WTC11 (cell line): Measurements from ENCODE around the gene PTCHD4. TPM values are rescaled to one million over a fixed set of nuclear protein-coding genes. Genes with fewer than 3 reads are reported as not detected.

ENCODE experiments used
- ATAC-seq: fragments of 200-7000 bp; cut with Tn5 transposase; 2 replicates; pipeline ENCODE4 v1.10.0; 2021; ENCODE audit warnings: mild to moderate bottlenecking, moderate library complexity
- CTCF ChIA-PET: fragments of 300-600 bp; sonication (Branson Sonifier 250); formaldehyde crosslinking; loops from one replicate; lab custom pipeline; 2021; ENCODE audit warnings: antibody characterized with exemption; lab: Charles Lee
- POLR2A ChIA-PET: fragments of 350-600 bp; sonication (Branson Sonifier 250); formaldehyde crosslinking; loops from one replicate; lab custom pipeline; 2021; ENCODE audit warnings: antibody characterized with exemption; lab: Charles Lee
- DNase-seq: peaks from one replicate; pipeline ENCODE4 v3.0.0; 2021; ENCODE audit warnings: low spot score
- H3K27ac Mint-ChIP-seq: 2 replicates; pipeline ENCODE4 v1.8.0; 2021; ENCODE audit warnings: mixed read lengths
- H3K27me3 Mint-ChIP-seq: 2 replicates; pipeline ENCODE4 v1.8.0; 2021; ENCODE audit warnings: low read depth, mild to moderate bottlenecking, moderate library complexity, mixed read lengths
- H3K36me3 Mint-ChIP-seq: 2 replicates; pipeline ENCODE4 v1.8.0; 2021; ENCODE audit warnings: mixed read lengths
- H3K4me1 Mint-ChIP-seq: 2 replicates; pipeline ENCODE4 v1.8.0; 2022; ENCODE audit warnings: mixed read lengths
- H3K4me3 Mint-ChIP-seq: 2 replicates; pipeline ENCODE4 v1.8.0; 2021; ENCODE audit warnings: mild to moderate bottlenecking, moderate library complexity, mixed read lengths
- H3K9me3 Mint-ChIP-seq: 2 replicates; pipeline ENCODE4 v1.8.0; 2021; ENCODE audit warnings: mixed read lengths
- CBFB ChIP-seq: sonication (generic); formaldehyde crosslinking; IDR thresholded peaks from 2 replicates; pipeline ENCODE4 v1.8.1; 2022; ENCODE audit warnings: mild to moderate bottlenecking, low read depth, missing genetic modification reagents
- CTCF ChIP-seq: fragments of 200-600 bp; IDR thresholded peaks from 2 replicates; pipeline ENCODE4 v1.8.0; 2022; ENCODE audit warnings: antibody characterized with exemption
- ELF4 ChIP-seq: sonication (generic); formaldehyde crosslinking; IDR thresholded peaks from 2 replicates; pipeline ENCODE4 v1.8.1; 2022; ENCODE audit warnings: low read depth, mild to moderate bottlenecking, moderate library complexity, missing genetic modification reagents
- FOXK1 ChIP-seq: sonication (generic); formaldehyde crosslinking; IDR thresholded peaks from 2 replicates; pipeline ENCODE4 v1.8.0; 2022; ENCODE audit warnings: mild to moderate bottlenecking, moderate library complexity, missing genetic modification reagents
- HMGXB4 ChIP-seq: sonication (generic); formaldehyde crosslinking; IDR thresholded peaks from 2 replicates; pipeline ENCODE4 v1.8.1; 2023; ENCODE audit warnings: mild to moderate bottlenecking, moderate library complexity, missing genetic modification reagents
- NFATC4 ChIP-seq: fragments of 250-450 bp; sonication (Bioruptor Pico); IDR thresholded peaks from 2 replicates; pipeline ENCODE4 v1.9.0; 2021; ENCODE audit warnings: mild to moderate bottlenecking
- NR3C1 ChIP-seq: sonication (generic); formaldehyde crosslinking; conservative IDR thresholded peaks from 2 replicates; pipeline ENCODE4 v1.8.1; 2023; ENCODE audit warnings: low read depth, mild to moderate bottlenecking, missing genetic modification reagents
- OVOL2 ChIP-seq: fragments of 250-450 bp; sonication (Bioruptor Pico); IDR thresholded peaks from 2 replicates; pipeline ENCODE4 v1.9.0; 2021; ENCODE audit warnings: mild to moderate bottlenecking, borderline replicate concordance
- TP53 ChIP-seq: sonication (generic); formaldehyde crosslinking; IDR thresholded peaks from 2 replicates; pipeline ENCODE4 v1.8.1; 2023; ENCODE audit warnings: mild to moderate bottlenecking, missing genetic modification reagents
- ZNF263 ChIP-seq: sonication (generic); formaldehyde crosslinking; IDR thresholded peaks from 2 replicates; pipeline ENCODE4 v1.8.1; 2022; ENCODE audit warnings: low read depth, mild to moderate bottlenecking, moderate library complexity, missing genetic modification reagents
- total RNA-seq: library from RNA; stranded (reverse); gene quantifications from 3 replicates; pipeline ENCODE4 v1.2.3, GENCODE V29; 2021
- TF ChIP-seq, protein P1 (sequence below): sonication (generic); formaldehyde crosslinking; IDR thresholded peaks from 2 replicates; pipeline ENCODE4 v1.8.1; 2023; ENCODE audit warnings: mild to moderate bottlenecking, missing genetic modification reagents
- TF ChIP-seq, protein P2 (sequence below): sonication (generic); formaldehyde crosslinking; IDR thresholded peaks from 2 replicates; pipeline ENCODE4 v1.8.1; 2022; ENCODE audit warnings: missing genetic modification reagents, borderline replicate concordance
- TF ChIP-seq, protein P3 (sequence below): sonication (generic); formaldehyde crosslinking; IDR thresholded peaks from 2 replicates; pipeline ENCODE4 v1.8.1; 2022; ENCODE audit warnings: mild to moderate bottlenecking, missing genetic modification reagents, moderate library complexity, borderline replicate concordance
- TF ChIP-seq, protein P4 (sequence below): sonication (generic); formaldehyde crosslinking; IDR thresholded peaks from 2 replicates; pipeline ENCODE4 v1.8.0; 2022; ENCODE audit warnings: missing genetic modification reagents

PTCHD4 gene
- total RNA-seq, 1 experiment from 2014 or later: 1.6 TPM

DNA sequence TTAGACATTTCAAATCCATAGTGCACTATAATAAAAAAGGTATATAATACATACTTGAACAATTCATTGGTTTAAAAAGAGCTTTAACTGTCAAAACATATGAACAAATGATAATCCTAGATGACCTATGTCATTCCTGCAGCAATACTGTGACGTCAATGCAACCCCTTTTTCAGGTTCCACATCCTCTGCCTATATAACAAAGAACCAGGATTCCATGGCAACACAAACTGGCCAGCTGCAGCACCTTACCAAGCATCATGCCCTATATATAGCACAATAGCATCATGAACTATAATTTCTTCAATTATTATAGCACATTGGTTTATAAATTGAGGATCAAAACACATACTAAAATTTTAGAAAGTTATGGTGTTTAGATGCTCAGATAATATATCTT is 578 bp upstream of the PTCHD4 start:
- POLR2A ChIA-PET: no interaction called here
- H3K27me3 Mint-ChIP-seq: no peaks in the 10 kb centered on the region; the same call in 1 of the 2 replicates
- CTCF ChIA-PET: no interaction called here
- ATAC-seq: no peak
- H3K27ac Mint-ChIP-seq: peak overlapping the region; percentile 99
- DNase-seq: no peak
- TF ChIP-seq HMGXB4 (CRISPR knock-in tag) (no peak), NFATC4 (CRISPR knock-in tag) (no peak)
- TF ChIP-seq, protein P1, sequence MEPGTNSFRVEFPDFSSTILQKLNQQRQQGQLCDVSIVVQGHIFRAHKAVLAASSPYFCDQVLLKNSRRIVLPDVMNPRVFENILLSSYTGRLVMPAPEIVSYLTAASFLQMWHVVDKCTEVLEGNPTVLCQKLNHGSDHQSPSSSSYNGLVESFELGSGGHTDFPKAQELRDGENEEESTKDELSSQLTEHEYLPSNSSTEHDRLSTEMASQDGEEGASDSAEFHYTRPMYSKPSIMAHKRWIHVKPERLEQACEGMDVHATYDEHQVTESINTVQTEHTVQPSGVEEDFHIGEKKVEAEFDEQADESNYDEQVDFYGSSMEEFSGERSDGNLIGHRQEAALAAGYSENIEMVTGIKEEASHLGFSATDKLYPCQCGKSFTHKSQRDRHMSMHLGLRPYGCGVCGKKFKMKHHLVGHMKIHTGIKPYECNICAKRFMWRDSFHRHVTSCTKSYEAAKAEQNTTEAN (CRISPR knock-in tag): no peak
- peaks cover 12% of the 10 kb centered on the region for H3K36me3 Mint-ChIP-seq
- peaks cover 55% of the 10 kb centered on the region for H3K4me1 Mint-ChIP-seq
- peak overlapping the region; percentile 83 for H3K4me3 Mint-ChIP-seq
- H3K9me3 Mint-ChIP-seq: peaks cover 3% of the 10 kb centered on the region

DNA sequence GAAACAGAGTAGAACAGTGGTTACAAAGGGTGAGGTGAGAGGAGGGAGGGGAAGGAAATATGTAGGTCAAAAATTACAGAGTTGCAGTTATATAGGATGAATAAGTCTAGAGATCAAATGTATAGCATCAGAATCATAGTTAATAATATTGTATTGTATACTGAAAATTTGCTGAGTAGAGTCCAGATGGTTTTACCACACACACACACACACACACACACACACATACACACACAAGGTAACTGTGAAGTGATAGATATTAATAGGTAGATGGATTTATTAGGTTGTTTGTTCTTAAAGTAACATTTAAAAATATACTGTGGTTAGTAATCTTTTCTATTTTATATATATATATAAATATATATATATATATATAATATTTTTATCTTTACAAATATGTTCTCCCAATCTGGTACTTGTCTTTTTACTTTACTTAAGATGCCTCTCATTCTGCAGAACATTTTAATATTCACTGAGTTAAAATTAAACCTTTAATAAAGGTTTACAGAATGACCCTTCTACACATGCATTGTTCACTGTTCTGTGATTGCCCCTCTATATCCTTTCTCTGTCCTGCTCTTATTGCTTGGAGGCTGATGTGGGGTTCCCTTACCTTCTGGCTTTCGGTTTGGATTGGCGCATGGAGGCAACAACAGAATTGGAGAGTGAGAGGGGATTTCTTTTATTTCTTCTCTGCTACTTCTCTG is 408 bp downstream of the PTCHD4 start:
- Mint-ChIP-seq H3K4me3 (peak overlapping the region; percentile 83), H3K36me3 (peaks cover 22% of the 10 kb centered on the region), H3K27me3 (no peaks in the 10 kb centered on the region; the same call in 1 of the 2 replicates), H3K4me1 (peaks cover 61% of the 10 kb centered on the region), H3K27ac (peak overlapping the region; percentile 99), H3K9me3 (peaks cover 13% of the 10 kb centered on the region)
- TF ChIP-seq FOXK1 (CRISPR knock-in tag): no peak
- TF ChIP-seq OVOL2: no peak
- TF ChIP-seq CTCF: no peak
- TF ChIP-seq, protein P2, sequence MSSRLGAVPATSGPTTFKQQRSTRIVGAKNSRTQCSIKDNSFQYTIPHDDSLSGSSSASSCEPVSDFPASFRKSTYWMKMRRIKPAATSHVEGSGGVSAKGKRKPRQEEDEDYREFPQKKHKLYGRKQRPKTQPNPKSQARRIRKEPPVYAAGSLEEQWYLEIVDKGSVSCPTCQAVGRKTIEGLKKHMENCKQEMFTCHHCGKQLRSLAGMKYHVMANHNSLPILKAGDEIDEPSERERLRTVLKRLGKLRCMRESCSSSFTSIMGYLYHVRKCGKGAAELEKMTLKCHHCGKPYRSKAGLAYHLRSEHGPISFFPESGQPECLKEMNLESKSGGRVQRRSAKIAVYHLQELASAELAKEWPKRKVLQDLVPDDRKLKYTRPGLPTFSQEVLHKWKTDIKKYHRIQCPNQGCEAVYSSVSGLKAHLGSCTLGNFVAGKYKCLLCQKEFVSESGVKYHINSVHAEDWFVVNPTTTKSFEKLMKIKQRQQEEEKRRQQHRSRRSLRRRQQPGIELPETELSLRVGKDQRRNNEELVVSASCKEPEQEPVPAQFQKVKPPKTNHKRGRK (CRISPR knock-in tag): no peak
- TF ChIP-seq, protein P3, sequence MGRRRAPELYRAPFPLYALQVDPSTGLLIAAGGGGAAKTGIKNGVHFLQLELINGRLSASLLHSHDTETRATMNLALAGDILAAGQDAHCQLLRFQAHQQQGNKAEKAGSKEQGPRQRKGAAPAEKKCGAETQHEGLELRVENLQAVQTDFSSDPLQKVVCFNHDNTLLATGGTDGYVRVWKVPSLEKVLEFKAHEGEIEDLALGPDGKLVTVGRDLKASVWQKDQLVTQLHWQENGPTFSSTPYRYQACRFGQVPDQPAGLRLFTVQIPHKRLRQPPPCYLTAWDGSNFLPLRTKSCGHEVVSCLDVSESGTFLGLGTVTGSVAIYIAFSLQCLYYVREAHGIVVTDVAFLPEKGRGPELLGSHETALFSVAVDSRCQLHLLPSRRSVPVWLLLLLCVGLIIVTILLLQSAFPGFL (CRISPR knock-in tag): no peak
- no peak for TF ChIP-seq ZNF263
- TF ChIP-seq TP53 (CRISPR knock-in tag): no peak
- TF ChIP-seq NR3C1: no peak
- TF ChIP-seq, protein P4, sequence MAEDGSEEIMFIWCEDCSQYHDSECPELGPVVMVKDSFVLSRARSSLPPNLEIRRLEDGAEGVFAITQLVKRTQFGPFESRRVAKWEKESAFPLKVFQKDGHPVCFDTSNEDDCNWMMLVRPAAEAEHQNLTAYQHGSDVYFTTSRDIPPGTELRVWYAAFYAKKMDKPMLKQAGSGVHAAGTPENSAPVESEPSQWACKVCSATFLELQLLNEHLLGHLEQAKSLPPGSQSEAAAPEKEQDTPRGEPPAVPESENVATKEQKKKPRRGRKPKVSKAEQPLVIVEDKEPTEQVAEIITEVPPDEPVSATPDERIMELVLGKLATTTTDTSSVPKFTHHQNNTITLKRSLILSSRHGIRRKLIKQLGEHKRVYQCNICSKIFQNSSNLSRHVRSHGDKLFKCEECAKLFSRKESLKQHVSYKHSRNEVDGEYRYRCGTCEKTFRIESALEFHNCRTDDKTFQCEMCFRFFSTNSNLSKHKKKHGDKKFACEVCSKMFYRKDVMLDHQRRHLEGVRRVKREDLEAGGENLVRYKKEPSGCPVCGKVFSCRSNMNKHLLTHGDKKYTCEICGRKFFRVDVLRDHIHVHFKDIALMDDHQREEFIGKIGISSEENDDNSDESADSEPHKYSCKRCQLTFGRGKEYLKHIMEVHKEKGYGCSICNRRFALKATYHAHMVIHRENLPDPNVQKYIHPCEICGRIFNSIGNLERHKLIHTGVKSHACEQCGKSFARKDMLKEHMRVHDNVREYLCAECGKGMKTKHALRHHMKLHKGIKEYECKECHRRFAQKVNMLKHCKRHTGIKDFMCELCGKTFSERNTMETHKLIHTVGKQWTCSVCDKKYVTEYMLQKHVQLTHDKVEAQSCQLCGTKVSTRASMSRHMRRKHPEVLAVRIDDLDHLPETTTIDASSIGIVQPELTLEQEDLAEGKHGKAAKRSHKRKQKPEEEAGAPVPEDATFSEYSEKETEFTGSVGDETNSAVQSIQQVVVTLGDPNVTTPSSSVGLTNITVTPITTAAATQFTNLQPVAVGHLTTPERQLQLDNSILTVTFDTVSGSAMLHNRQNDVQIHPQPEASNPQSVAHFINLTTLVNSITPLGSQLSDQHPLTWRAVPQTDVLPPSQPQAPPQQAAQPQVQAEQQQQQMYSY (CRISPR knock-in tag): no peak
- no peak for TF ChIP-seq ELF4
- no peak for TF ChIP-seq CBFB
- DNase-seq (no peak), ATAC-seq (no peak)
- POLR2A ChIA-PET: no interaction called here
- CTCF ChIA-PET: no interaction called here
